HepG2 (cell line): ENCODE measurements around the gene GFRA1. TPM values are rescaled to one million over a fixed set of nuclear protein-coding genes. Genes with fewer than 3 reads are reported as not detected.

Experiments
- ATAC-seq: fragments of 200-7000 bp; cut with Tn5 transposase; 3 replicates; pipeline ENCODE4 v1.9.1; 2020; ENCODE audit warnings: mild to moderate bottlenecking, moderate library complexity
- BruUV-seq: library from RNA; stranded (reverse); fragments of 400-500 nt; replicated peaks from 2 replicates; lab custom pipeline; 2021; lab: Mats Ljungman, UMichigan
- CTCF ChIA-PET: fragments of 300-600 bp; formaldehyde crosslinking; extraction: SDS; loops from one replicate; lab custom pipeline; 2021; ENCODE audit warnings: low total read pairs, inconsistent platforms, low intra/inter-chr PET ratio; lab: Yijun Ruan, JAX
- POLR2A ChIA-PET: fragments of 350-600 bp; sonication (Branson Sonifier 250); formaldehyde crosslinking; loops from one replicate; lab custom pipeline; 2020; ENCODE audit warnings: antibody characterized with exemption, inconsistent platforms; lab: Yijun Ruan, JAX
- DNase-seq: peaks from one replicate; pipeline ENCODE4 v3.0.0-alpha.2; 2015; ENCODE audit warnings: low spot score
- FAIRE-seq: peaks from 3 replicates; lab custom pipeline; 2011; peaks lifted over from hg19 to GRCh38; lab: Jason Lieb, UNC
- H2AFZ ChIP-seq: one replicate; pipeline ENCODE4 v1.6.1; 2011; ENCODE audit warnings: low read length, inconsistent platforms
- H3K27ac ChIP-seq: fragments of 300-600 bp; 3 replicates; pipeline ENCODE4 v1.8.0; 2011; ENCODE audit warnings: mixed run types, mild to moderate bottlenecking, mixed read lengths, low read length, inconsistent platforms; ENCODE audit not compliant: insufficient read depth; ENCODE audit errors: extremely low read length
- H3K27me3 ChIP-seq, 2 experiments: fragments of 200-600 bp in 1 of 2; 2 replicates in 1 of 2; 3 replicates in 1 of 2; pipeline versions ENCODE4 v1.6.0 to v1.8.0; 2011; ENCODE audit warnings: low read length in 2 of 2, mild to moderate bottlenecking in 2 of 2, moderate library complexity in 2 of 2, inconsistent platforms in 1 of 2; ENCODE audit not compliant: insufficient read depth in 2 of 2, control insufficient read depth in 1 of 2
- H3K36me3 ChIP-seq, 2 experiments: fragments of 200-600 bp in 1 of 2; replicated peaks in 1 of 2; 2 replicates in 1 of 2; 3 replicates in 1 of 2; pipeline versions ENCODE4 v1.5.1 to v1.8.0; 2011; ENCODE audit warnings: low read length in 2 of 2, inconsistent platforms in 1 of 2; ENCODE audit not compliant: insufficient read depth in 2 of 2, control insufficient read depth in 1 of 2
- H3K4me1 ChIP-seq: 2 replicates; pipeline ENCODE4 v1.5.1; 2012; ENCODE audit warnings: low read length, inconsistent platforms; ENCODE audit not compliant: insufficient read depth
- H3K4me2 ChIP-seq: 2 replicates; pipeline ENCODE4 v1.6.0; 2011; ENCODE audit warnings: low read depth, low read length, inconsistent platforms
- H3K4me3 ChIP-seq, 3 experiments: fragments of 200-600 bp in 1 of 3; sonication (generic), shearing (Covaris generic) in 1 of 3; replicated peaks in 1 of 3; 2 replicates each; pipeline ENCODE4 v1.5.1; 2011 to 2016; ENCODE audit warnings: low read length in 3 of 3, inconsistent platforms in 2 of 3, low read depth in 2 of 3, mild to moderate bottlenecking in 2 of 3, control low read depth in 1 of 3, mixed read lengths in 1 of 3; ENCODE audit not compliant: insufficient read depth in 1 of 3
- H3K79me2 ChIP-seq: one replicate; pipeline ENCODE4 v1.6.1; 2011; ENCODE audit warnings: low read length, inconsistent platforms; ENCODE audit not compliant: insufficient read depth
- H3K9ac ChIP-seq: 2 replicates; pipeline ENCODE4 v1.6.0; 2011; ENCODE audit warnings: mild to moderate bottlenecking, low read depth, low read length, inconsistent platforms; ENCODE audit not compliant: insufficient read depth
- H3K9me3 ChIP-seq: 2 replicates; pipeline ENCODE4 v1.5.1; 2012; ENCODE audit warnings: mild to moderate bottlenecking, low read length
- H4K20me1 ChIP-seq: 2 replicates; pipeline ENCODE4 v1.6.0; 2011; ENCODE audit warnings: inconsistent platforms, mild to moderate bottlenecking, low read length, moderate library complexity; ENCODE audit not compliant: insufficient read depth
- CBX5 ChIP-seq: sonication (generic); formaldehyde crosslinking; IDR thresholded peaks from 2 replicates; pipeline ENCODE4 v1.4.0; 2020; ENCODE audit warnings: missing genetic modification reagents, borderline replicate concordance
- RAD51 ChIP-seq: fragments of 450-650 bp; IDR thresholded peaks from 2 replicates; pipeline ENCODE4 v1.6.1; 2016; ENCODE audit warnings: borderline replicate concordance
- TGIF2 ChIP-seq: IDR thresholded peaks from 2 replicates; pipeline ENCODE4 v1.6.1; 2016; ENCODE audit warnings: control low read depth, missing compliant biosample characterization
- TOPORS ChIP-seq: sonication (generic); formaldehyde crosslinking; IDR thresholded peaks from 2 replicates; pipeline ENCODE4 v1.8.0; 2023; ENCODE audit warnings: mild to moderate bottlenecking, missing genetic modification reagents
- ZFP90 ChIP-seq: sonication (generic); formaldehyde crosslinking; IDR thresholded peaks from 2 replicates; pipeline ENCODE4 v1.8.0; 2022; ENCODE audit warnings: missing genetic modification reagents, mild to moderate bottlenecking, inconsistent platforms, borderline replicate concordance
- ZNF121 ChIP-seq: sonication (generic); formaldehyde crosslinking; IDR thresholded peaks from 2 replicates; pipeline ENCODE4 v1.5.0; 2020; ENCODE audit warnings: mild to moderate bottlenecking, missing genetic modification reagents
- ZNF619 ChIP-seq: sonication (generic); formaldehyde crosslinking; IDR thresholded peaks from 2 replicates; pipeline ENCODE4 v1.4.0; 2020; ENCODE audit warnings: mild to moderate bottlenecking, missing genetic modification reagents
- WGBS: methylation state at CpG from one replicate; pipeline ENCODE4 v1.1.6; 2017; ENCODE audit warnings: low lambda C conversion rate; 5-methylcytosine and 5-hydroxymethylcytosine counted together
- in situ Hi-C: cut with HindIII; loops from 2 replicates; pipeline ENCODE4 v1.10.0; 2017; ENCODE audit warnings: low pct_unique_long_range_greater_than_20kb; ENCODE audit not compliant: extremely low pct_ligation_motif_present
- intact Hi-C: fragments of 100-400 bp; cut with micrococcal nuclease; formaldehyde crosslinking; loops from one replicate; pipeline ENCODE4 v1.10.0; 2022; ENCODE audit not compliant: unreplicated experiment
- polyA plus RNA-seq, 8 experiments: library from polyadenylated mRNA; depleted of rRNA in 3 of 8; stranded (reverse) in 7 of 8; unstranded in 1 of 8; fragments of >200 nt; fragmentation: Illumina TruSeq in 4 of 8; extraction: Trizol in 4 of 8; gene quantifications; 2 replicates each; pipeline versions ENCODE4 v1.2.1 to v1.2.3, GENCODE V29; 2011 to 2016; ENCODE audit warnings: low read depth in 4 of 8, missing spikeins in 1 of 8, mixed read lengths in 1 of 8; ENCODE audit not compliant: insufficient read depth in 1 of 8
- total RNA-seq, 5 experiments: library from RNA; depleted of rRNA; stranded (reverse); fragments of >200 nt; fragmentation: Illumina TruSeq; extraction: Trizol; gene quantifications; 2 replicates each; pipeline ENCODE4 v1.2.3, GENCODE V29; 2016; ENCODE audit warnings: low read depth in 1 of 5
- TF ChIP-seq, protein P1 (sequence below): sonication (generic); formaldehyde crosslinking; IDR thresholded peaks from 2 replicates; pipeline ENCODE4 v1.5.0; 2020; ENCODE audit warnings: missing genetic modification reagents, mild to moderate bottlenecking, borderline replicate concordance
- TF ChIP-seq, protein P2 (sequence below): sonication (generic); formaldehyde crosslinking; IDR thresholded peaks from one replicate; pipeline ENCODE4 v1.5.1; 2020; ENCODE audit warnings: mild to moderate bottlenecking, missing genetic modification reagents; ENCODE audit errors: not compliant biosample characterization
- TF ChIP-seq, protein P3 (sequence below): sonication (generic); formaldehyde crosslinking; IDR thresholded peaks from 2 replicates; pipeline ENCODE4 v1.5.0; 2020; ENCODE audit warnings: missing genetic modification reagents, mild to moderate bottlenecking, borderline replicate concordance

The GFRA1 gene
- total and polyA plus RNA-seq, 2 of the 13 experiments (the other 11 are each of a cell fraction or from before 2014, with no cell fraction given), result not detected

DNA sequence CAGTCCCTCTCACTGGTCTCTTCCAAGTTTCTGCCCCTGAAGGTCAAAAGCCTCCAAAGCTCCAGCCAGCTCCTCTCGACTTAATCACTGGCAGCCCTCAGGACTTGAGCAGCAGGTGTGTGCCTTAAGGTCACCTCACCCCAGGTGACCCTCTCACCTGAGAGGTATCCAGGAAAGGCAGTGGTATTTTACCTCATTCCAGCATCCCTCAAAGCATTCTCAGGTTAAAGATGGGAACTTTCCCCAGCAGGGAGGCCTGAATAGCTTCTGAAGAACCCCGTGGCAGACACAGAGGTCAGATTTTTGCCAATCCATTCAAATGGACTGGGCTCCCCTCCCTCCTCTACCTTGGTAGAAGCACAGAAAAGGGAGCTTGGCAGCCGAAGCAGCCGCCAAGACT, 148.2 kb downstream of the GFRA1 start (continued):
- TF ChIP-seq, protein P1, sequence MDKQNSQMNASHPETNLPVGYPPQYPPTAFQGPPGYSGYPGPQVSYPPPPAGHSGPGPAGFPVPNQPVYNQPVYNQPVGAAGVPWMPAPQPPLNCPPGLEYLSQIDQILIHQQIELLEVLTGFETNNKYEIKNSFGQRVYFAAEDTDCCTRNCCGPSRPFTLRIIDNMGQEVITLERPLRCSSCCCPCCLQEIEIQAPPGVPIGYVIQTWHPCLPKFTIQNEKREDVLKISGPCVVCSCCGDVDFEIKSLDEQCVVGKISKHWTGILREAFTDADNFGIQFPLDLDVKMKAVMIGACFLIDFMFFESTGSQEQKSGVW (CRISPR knock-in tag), result no peak
- no peak for TF ChIP-seq CBX5

DNA sequence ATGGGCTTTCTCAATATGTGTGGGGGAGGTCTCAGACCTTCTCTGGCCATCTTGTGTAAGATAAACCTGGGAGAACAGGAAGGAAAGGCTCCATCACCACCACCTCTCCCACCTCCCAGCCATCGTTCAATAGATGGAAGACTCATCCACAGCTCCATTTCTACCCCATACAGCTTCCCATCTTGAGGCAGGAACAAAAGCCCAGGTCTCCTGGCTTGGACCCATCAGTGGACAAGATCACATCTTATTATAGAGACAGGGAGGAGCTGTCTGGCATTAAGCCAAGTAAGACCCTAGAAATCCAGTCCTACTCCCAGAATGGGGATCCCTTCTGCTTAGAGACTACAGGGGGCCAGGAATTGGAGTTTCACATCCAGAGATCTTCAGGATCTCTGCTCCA, 150.3 kb downstream of the GFRA1 start:
- Histone ChIP-seq H3K27me3 (no peaks in the 10 kb centered on the region; a peak in 2 of 5 replicates), H3K79me2 (no peaks in the 10 kb centered on the region), H2AFZ (no peak overlapping the region), H3K4me1 (no peaks in the 10 kb centered on the region), H3K9me3 (no peaks in the 10 kb centered on the region), H3K9ac (no peak overlapping the region), H3K27ac (no peak overlapping the region), H3K4me3 (no peak overlapping the region), H3K4me2 (no peak overlapping the region), H4K20me1 (no peaks in the 10 kb centered on the region), H3K36me3 (no peaks in the 10 kb centered on the region)
- 11% methylated on average over 1 of the region's 1 CpG for WGBS
- intact Hi-C loops, result loop anchor here (5.0 kb wide), 1 partner anchor 325 kb away; no protein-coding TSS in a partner anchor
- ChIA-PET CTCF (no interaction called here), POLR2A (no interaction called here)
- in situ Hi-C loops, result no loop called here
- no peak for TF ChIP-seq RAD51
- TF ChIP-seq, protein P2, sequence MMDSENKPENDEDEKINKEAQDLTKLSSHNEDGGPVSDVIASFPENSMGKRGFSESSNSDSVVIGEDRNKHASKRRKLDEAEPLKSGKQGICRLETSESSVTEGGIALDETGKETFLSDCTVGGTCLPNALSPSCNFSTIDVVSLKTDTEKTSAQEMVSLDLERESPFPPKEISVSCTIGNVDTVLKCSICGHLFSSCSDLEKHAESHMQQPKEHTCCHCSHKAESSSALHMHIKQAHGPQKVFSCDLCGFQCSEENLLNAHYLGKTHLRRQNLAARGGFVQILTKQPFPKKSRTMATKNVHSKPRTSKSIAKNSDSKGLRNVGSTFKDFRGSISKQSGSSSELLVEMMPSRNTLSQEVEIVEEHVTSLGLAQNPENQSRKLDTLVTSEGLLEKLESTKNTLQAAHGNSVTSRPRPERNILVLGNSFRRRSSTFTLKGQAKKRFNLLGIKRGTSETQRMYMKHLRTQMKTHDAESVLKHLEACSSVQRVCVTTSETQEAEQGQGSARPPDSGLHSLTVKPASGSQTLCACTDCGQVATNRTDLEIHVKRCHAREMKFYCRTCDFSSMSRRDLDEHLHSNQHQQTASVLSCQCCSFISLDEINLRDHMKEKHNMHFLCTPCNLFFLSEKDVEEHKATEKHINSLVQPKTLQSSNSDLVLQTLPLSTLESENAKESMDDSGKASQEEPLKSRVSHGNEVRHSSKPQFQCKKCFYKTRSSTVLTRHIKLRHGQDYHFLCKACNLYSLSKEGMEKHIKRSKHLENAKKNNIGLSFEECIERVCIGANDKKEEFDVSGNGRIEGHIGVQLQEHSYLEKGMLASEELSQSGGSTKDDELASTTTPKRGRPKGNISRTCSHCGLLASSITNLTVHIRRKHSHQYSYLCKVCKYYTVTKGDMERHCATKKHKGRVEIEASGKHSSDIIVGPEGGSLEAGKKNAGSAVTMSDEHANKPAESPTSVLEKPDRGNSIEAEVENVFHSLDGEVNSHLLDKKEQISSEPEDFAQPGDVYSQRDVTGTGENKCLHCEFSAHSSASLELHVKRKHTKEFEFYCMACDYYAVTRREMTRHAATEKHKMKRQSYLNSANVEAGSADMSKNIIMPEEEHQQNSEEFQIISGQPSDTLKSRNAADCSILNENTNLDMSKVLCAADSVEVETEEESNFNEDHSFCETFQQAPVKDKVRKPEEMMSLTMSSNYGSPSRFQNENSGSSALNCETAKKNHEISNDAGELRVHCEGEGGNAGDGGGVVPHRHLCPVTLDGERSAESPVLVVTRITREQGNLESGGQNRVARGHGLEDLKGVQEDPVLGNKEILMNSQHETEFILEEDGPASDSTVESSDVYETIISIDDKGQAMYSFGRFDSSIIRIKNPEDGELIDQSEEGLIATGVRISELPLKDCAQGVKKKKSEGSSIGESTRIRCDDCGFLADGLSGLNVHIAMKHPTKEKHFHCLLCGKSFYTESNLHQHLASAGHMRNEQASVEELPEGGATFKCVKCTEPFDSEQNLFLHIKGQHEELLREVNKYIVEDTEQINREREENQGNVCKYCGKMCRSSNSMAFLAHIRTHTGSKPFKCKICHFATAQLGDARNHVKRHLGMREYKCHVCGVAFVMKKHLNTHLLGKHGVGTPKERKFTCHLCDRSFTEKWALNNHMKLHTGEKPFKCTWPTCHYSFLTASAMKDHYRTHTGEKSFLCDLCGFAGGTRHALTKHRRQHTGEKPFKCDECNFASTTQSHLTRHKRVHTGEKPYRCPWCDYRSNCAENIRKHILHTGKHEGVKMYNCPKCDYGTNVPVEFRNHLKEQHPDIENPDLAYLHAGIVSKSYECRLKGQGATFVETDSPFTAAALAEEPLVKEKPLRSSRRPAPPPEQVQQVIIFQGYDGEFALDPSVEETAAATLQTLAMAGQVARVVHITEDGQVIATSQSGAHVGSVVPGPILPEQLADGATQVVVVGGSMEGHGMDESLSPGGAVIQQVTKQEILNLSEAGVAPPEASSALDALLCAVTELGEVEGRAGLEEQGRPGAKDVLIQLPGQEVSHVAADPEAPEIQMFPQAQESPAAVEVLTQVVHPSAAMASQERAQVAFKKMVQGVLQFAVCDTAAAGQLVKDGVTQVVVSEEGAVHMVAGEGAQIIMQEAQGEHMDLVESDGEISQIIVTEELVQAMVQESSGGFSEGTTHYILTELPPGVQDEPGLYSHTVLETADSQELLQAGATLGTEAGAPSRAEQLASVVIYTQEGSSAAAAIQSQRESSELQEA (CRISPR knock-in tag), result no peak
- TF ChIP-seq TGIF2 (CRISPR knock-in tag), result no peak
- TF ChIP-seq ZFP90 (CRISPR knock-in tag), result no peak
- TF ChIP-seq, protein P3, sequence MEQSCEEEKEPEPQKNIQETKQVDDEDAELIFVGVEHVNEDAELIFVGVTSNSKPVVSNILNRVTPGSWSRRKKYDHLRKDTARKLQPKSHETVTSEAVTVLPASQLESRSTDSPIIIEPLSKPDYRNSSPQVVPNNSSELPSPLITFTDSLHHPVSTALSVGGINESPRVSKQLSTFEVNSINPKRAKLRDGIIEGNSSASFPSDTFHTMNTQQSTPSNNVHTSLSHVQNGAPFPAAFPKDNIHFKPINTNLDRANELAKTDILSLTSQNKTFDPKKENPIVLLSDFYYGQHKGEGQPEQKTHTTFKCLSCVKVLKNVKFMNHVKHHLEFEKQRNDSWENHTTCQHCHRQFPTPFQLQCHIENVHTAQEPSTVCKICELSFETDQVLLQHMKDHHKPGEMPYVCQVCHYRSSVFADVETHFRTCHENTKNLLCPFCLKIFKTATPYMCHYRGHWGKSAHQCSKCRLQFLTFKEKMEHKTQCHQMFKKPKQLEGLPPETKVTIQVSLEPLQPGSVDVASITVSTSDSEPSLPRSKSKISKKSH, result no peak
- TF ChIP-seq TOPORS, result no peak
- no peak for TF ChIP-seq ZNF619 (CRISPR knock-in tag)
- TF ChIP-seq ZNF121 (CRISPR knock-in tag), result no peak
- no peak for FAIRE-seq
- ATAC-seq, result no peak
- BruUV-seq, result no TSS peak
- DNase-seq, result no peak
